Duodenal mucosa (tissue), 2 donors: ENCODE measurements around the gene MAML3.
A peak's percentile ranks its signal among the peaks of the same experiment; 100 is the strongest.

Source experiments
- H3K27ac ChIP-seq: one replicate; pipeline ENCODE4 v1.7.0; 2013; ENCODE audit warnings: low read depth, low read length
- H3K27me3 ChIP-seq, 2 donors: one replicate each; pipeline ENCODE4 v1.7.0; 2013; ENCODE audit warnings: low read length in 2 of 2, control low read depth in 1 of 2; ENCODE audit not compliant: insufficient read depth in 2 of 2, control insufficient read depth in 1 of 2
- H3K36me3 ChIP-seq, 2 donors: one replicate each; pipeline ENCODE4 v1.7.0; 2013; ENCODE audit warnings: low read length in 2 of 2, control low read depth in 1 of 2; ENCODE audit not compliant: insufficient read depth in 2 of 2, control insufficient read depth in 1 of 2
- H3K4me1 ChIP-seq, 2 donors: one replicate each; pipeline ENCODE4 v1.7.0; 2013; ENCODE audit warnings: low read length in 2 of 2, control low read depth in 1 of 2; ENCODE audit not compliant: insufficient read depth in 2 of 2, control insufficient read depth in 1 of 2
- H3K4me3 ChIP-seq, 2 donors: one replicate each; pipeline ENCODE4 v1.7.0; 2013; ENCODE audit warnings: low read length in 2 of 2, low read depth in 1 of 2
- H3K9ac ChIP-seq, 2 donors: one replicate each; pipeline ENCODE4 v1.7.0; 2013; ENCODE audit warnings: low read length in 2 of 2, low read depth in 1 of 2
- H3K9me3 ChIP-seq, 2 donors: one replicate each; pipeline ENCODE4 v1.7.0; 2013; ENCODE audit warnings: low read length in 2 of 2, control low read depth in 1 of 2; ENCODE audit not compliant: control insufficient read depth in 1 of 2

Gene MAML3

GRCh38 chr4:139767585-139767984 is 386.4 kb downstream of the MAML3 start:
- H3K4me3 ChIP-seq: no peak overlapping the region
- H3K9ac ChIP-seq: no peak overlapping the region
- H3K4me1 ChIP-seq: peaks cover 12 to 24% of the 10 kb centered on the region in 2 donors
- no peaks in the 10 kb centered on the region for H3K36me3 ChIP-seq
- H3K27ac ChIP-seq: no peak overlapping the region
- H3K27me3 ChIP-seq: no peaks in the 10 kb centered on the region
- no peaks in the 10 kb centered on the region for H3K9me3 ChIP-seq

GRCh38 chr4:139767168-139767567 is 386.8 kb downstream of the MAML3 start:
- Histone ChIP-seq H3K4me1 (peaks cover 12 to 24% of the 10 kb centered on the region in 2 donors), H3K9me3 (no peaks in the 10 kb centered on the region)

GRCh38 chr4:139764686-139765310 is 389.2 kb downstream of the MAML3 start:
- no peaks in the 10 kb centered on the region for H3K27me3 ChIP-seq
- no peak overlapping the region for H3K4me3 ChIP-seq
- H3K4me1 ChIP-seq: peaks cover 12 to 24% of the 10 kb centered on the region in 2 donors
- H3K9me3 ChIP-seq: no peaks in the 10 kb centered on the region
- H3K27ac ChIP-seq: no peak overlapping the region
- H3K36me3 ChIP-seq: no peaks in the 10 kb centered on the region
- peak overlapping the region in 1 of 2 donors; percentile 13 for H3K9ac ChIP-seq

More at GRCh38 chr4:139767168-139767567, 386.8 kb downstream of the MAML3 start:
- Histone ChIP-seq H3K36me3 (no peaks in the 10 kb centered on the region), H3K27me3 (no peaks in the 10 kb centered on the region), H3K9ac (no peak overlapping the region), H3K4me3 (no peak overlapping the region), H3K27ac (no peak overlapping the region)

DNA sequence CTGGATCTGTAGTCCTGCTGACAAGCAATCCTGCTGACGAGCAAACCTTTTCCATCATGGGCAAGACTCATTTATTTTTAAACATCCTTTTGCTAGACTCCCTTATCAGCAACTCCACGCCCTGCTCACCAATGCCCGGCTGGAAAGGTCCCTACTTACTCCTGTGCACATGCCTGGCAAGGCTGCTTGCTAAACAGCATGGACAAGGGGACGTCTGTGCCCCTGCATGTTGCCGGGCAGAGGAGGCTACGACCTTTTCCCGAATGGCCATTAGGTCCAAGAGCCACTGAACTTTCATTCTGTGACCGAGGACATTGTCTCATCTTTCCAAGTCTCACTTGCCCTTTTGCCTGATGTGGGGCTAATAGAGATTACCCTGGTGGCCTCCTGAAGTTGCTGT is 389.8 kb downstream of the MAML3 start:
- Histone ChIP-seq H3K4me1 (peaks cover 12 to 22% of the 10 kb centered on the region in 2 donors), H3K9ac (peak overlapping the region in 1 of 2 donors; percentile 13), H3K27me3 (no peaks in the 10 kb centered on the region), H3K36me3 (no peaks in the 10 kb centered on the region), H3K4me3 (no peak overlapping the region), H3K9me3 (no peaks in the 10 kb centered on the region), H3K27ac (no peak overlapping the region)

- H3K4me1 ChIP-seq: peaks cover 12 to 18% of the 10 kb centered on the region in 2 donors
- H3K27ac ChIP-seq: no peak overlapping the region
- H3K4me3 ChIP-seq: no peak overlapping the region
- H3K27me3 ChIP-seq: no peaks in the 10 kb centered on the region
- H3K9ac ChIP-seq: no peak overlapping the region
- no peaks in the 10 kb centered on the region for H3K9me3 ChIP-seq
- no peaks in the 10 kb centered on the region for H3K36me3 ChIP-seq
Measured at GRCh38 chr4:139763672-139764071, 390.3 kb downstream of the MAML3 start.

DNA sequence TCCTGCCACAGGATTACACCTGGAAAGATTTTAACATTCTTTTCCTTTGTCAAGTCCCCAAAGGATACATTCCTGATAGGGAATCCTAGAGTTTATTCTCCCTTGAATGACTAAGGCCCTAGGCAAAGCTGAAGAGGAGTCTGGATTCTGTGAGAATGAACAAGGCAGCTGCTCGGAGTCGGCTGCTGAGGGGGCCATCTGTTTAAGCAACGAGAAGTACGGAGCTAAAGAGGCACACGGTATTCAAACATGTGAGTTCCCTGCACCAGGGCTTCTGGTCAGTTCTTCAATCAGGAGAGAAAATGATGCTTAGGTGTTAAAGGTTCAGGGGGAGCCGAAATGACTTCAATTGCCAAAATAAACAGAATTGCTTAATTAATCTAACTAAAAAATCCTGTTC is 390.8 kb downstream of the MAML3 start:
- H3K9me3 ChIP-seq: no peaks in the 10 kb centered on the region
- no peaks in the 10 kb centered on the region for H3K36me3 ChIP-seq
- no peak overlapping the region for H3K9ac ChIP-seq
- H3K27ac ChIP-seq: no peak overlapping the region
- no peaks in the 10 kb centered on the region for H3K27me3 ChIP-seq
- no peak overlapping the region for H3K4me3 ChIP-seq
- peaks cover 12 to 18% of the 10 kb centered on the region in 2 donors for H3K4me1 ChIP-seq

DNA sequence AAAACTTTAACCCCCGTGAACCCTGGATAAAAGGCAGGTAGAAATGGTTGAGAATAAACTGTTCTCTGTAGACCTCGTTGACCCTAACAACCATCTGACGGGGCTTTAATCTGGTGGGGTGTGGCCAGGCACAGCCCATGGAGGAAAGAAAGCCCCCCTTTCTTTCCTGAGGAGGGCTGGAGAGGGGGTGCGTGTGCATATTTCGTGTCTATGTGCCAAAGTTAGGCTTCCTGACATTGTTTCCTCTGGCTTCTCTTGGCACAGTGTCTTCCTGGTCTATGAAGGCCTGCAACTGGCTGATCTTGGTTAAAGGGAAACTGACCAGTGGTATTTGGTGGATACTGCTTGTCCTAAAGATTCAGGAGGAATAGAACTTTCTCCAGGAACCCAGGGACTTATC is 391.3 kb downstream of the MAML3 start:
- no peak overlapping the region for H3K9ac ChIP-seq
- H3K4me3 ChIP-seq: no peak overlapping the region
- H3K27me3 ChIP-seq: no peaks in the 10 kb centered on the region
- no peaks in the 10 kb centered on the region for H3K36me3 ChIP-seq
- H3K4me1 ChIP-seq: peaks cover 12 to 18% of the 10 kb centered on the region in 2 donors
- no peak overlapping the region for H3K27ac ChIP-seq
- H3K9me3 ChIP-seq: no peaks in the 10 kb centered on the region

DNA sequence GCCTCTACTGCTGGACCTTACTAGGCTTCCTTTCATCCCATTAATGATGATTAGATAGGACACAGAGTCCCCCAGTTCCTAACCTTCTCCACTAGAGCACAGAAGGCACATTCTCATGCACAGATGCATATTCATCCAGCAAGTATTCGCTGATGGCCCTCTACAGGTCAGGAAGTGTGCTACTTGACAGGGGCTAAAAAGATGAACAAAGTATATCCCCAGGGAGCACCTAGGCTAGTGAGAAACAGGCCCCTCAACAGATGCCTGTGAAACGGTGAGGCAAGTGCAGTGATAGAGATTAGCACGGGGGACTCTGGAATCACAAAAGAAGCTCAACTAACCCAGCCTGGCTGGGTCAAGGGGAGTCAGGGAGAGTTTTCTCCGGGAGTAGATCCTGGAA is 392.5 kb downstream of the MAML3 start:
- Histone ChIP-seq H3K27ac (no peak overlapping the region), H3K9ac (no peak overlapping the region)

GRCh38 chr4:139760567-139760966 is 393.4 kb downstream of the MAML3 start:
- Histone ChIP-seq H3K9me3 (no peaks in the 10 kb centered on the region), H3K4me1 (peaks cover 12 to 18% of the 10 kb centered on the region in 2 donors), H3K27ac (no peak overlapping the region), H3K36me3 (no peaks in the 10 kb centered on the region), H3K9ac (no peak overlapping the region), H3K27me3 (no peaks in the 10 kb centered on the region), H3K4me3 (no peak overlapping the region)

More for the DNA sequence above, 392.5 kb downstream of the MAML3 start:
- no peaks in the 10 kb centered on the region for H3K27me3 ChIP-seq
- no peak overlapping the region for H3K4me3 ChIP-seq
- no peaks in the 10 kb centered on the region for H3K9me3 ChIP-seq
- H3K4me1 ChIP-seq: peaks cover 12 to 18% of the 10 kb centered on the region in 2 donors
- no peaks in the 10 kb centered on the region for H3K36me3 ChIP-seq

GRCh38 chr4:139759097-139759496 is 394.9 kb downstream of the MAML3 start:
- no peak overlapping the region for H3K9ac ChIP-seq
- no peaks in the 10 kb centered on the region for H3K27me3 ChIP-seq
- no peak overlapping the region for H3K27ac ChIP-seq
- H3K9me3 ChIP-seq: no peaks in the 10 kb centered on the region
- H3K36me3 ChIP-seq: no peaks in the 10 kb centered on the region
- peaks cover 7 to 11% of the 10 kb centered on the region in 2 donors for H3K4me1 ChIP-seq
- H3K4me3 ChIP-seq: no peak overlapping the region
